ENCODE data around the gene ZNF433. TPM values are rescaled to one million over a fixed set of nuclear protein-coding genes. Genes with fewer than 3 reads are reported as not detected.

Gene ZNF433
- total and polyA plus RNA-seq, 2 experiments from 2014 or later, result 1.5 to 5.0 TPM

- H3K4me3 ChIP-seq, result no peak overlapping the region
- in situ Hi-C loops (cut with MboI), result no loop called here
- H3F3A ChIP-seq (ENCODE audit: insufficient read depth), result peaks cover 10% of the 10 kb centered on the region
- 98 to 99% methylated on average over 3 of the region's 3 CpGs for WGBS, 2 experiments (ENCODE audit: low coverage in 1 of 2, low lambda C conversion rate in 2 of 2, missing lambda C conversion rate in 2 of 2)
- TF ChIP-seq EZH2 (IDR thresholded peaks at IDR 0.05; ENCODE audit: insufficient read depth, poor library complexity, severe bottlenecking), result no peak
- no peak for TF ChIP-seq EZH2phosphoT487 (IDR thresholded peaks at IDR 0.05; ENCODE audit: insufficient read depth, low read depth)
- peaks cover 66% of the 10 kb centered on the region for H3K36me3 ChIP-seq (ENCODE audit: low read depth)
- H3K9ac ChIP-seq, result no peak overlapping the region
- peak; percentile 33 for DNase-seq
- H3K4me2 ChIP-seq (ENCODE audit: unreplicated experiment), result no peak overlapping the region
- H3K27ac ChIP-seq, result no peak overlapping the region
- peaks cover 22% of the 10 kb centered on the region for H3K9me3 ChIP-seq (ENCODE audit: low read depth)
- H3K9me2 ChIP-seq (ENCODE audit: insufficient read depth), result no peaks in the 10 kb centered on the region
- no peak overlapping the region for H2AFZ ChIP-seq
- no peaks in the 10 kb centered on the region for H3K4me1 ChIP-seq (ENCODE audit: insufficient read depth)
- peaks cover 31% of the 10 kb centered on the region for H3K79me2 ChIP-seq (ENCODE audit: insufficient read depth)
- H4K20me1 ChIP-seq (ENCODE audit: insufficient read depth), result no peaks in the 10 kb centered on the region
- H3K27me3 ChIP-seq (replicated peaks; ENCODE audit: insufficient read depth), result no peaks in the 10 kb centered on the region
Observed at GRCh38 chr19:12075538-12076139, 40.2 kb upstream of the ZNF433 start.

- no peaks in the 10 kb centered on the region for H4K20me1 ChIP-seq (ENCODE audit: insufficient read depth)
- H3K4me2 ChIP-seq (ENCODE audit: unreplicated experiment), result peak within 1 kb of the TSS; percentile 88
- peak within 1 kb of the TSS; percentile 89 for H3K27ac ChIP-seq
- peak within 1 kb of the TSS; percentile 73 for H2AFZ ChIP-seq
- peaks cover 53% of the 10 kb centered on the region for H3K79me2 ChIP-seq (ENCODE audit: insufficient read depth)
- in situ Hi-C loops (cut with MboI), result no loop called here
- H3K9me3 ChIP-seq (ENCODE audit: low read depth), result no peaks in the 10 kb centered on the region
- DNase-seq, result peak; percentile 95
- no peaks in the 10 kb centered on the region for H3K4me1 ChIP-seq (ENCODE audit: insufficient read depth)
- H3K9ac ChIP-seq, result peak within 1 kb of the TSS; percentile 97
- peaks cover 10% of the 10 kb centered on the region; the same call in 1 of the 2 replicates for H3K36me3 ChIP-seq (ENCODE audit: low read depth)
- no peaks in the 10 kb centered on the region for H3K9me2 ChIP-seq (ENCODE audit: insufficient read depth)
- WGBS, 2 experiments (ENCODE audit: low coverage in 1 of 2, low lambda C conversion rate in 2 of 2, missing lambda C conversion rate in 2 of 2), result 3 to 4% methylated on average over 53 to 62 of the region's 66 CpGs
- TF ChIP-seq EZH2 (IDR thresholded peaks at IDR 0.05; ENCODE audit: insufficient read depth, poor library complexity, severe bottlenecking), result no peak
- no peak for TF ChIP-seq EZH2phosphoT487 (IDR thresholded peaks at IDR 0.05; ENCODE audit: insufficient read depth, low read depth)
- peak within 1 kb of the TSS; percentile 93 for H3K4me3 ChIP-seq
- H3K27me3 ChIP-seq (replicated peaks; ENCODE audit: insufficient read depth), result no peaks in the 10 kb centered on the region
- no peaks in the 10 kb centered on the region for H3F3A ChIP-seq (ENCODE audit: insufficient read depth)
Observed at GRCh38 chr19:12064590-12065538, 29.4 kb upstream of the ZNF433 start, which contains the start of gene ZNF844. Gene ZNF844, plus strand, starts transcription at chr19:12064731. Its CDS starts 143 bp downstream, at chr19:12064874.

DNA sequence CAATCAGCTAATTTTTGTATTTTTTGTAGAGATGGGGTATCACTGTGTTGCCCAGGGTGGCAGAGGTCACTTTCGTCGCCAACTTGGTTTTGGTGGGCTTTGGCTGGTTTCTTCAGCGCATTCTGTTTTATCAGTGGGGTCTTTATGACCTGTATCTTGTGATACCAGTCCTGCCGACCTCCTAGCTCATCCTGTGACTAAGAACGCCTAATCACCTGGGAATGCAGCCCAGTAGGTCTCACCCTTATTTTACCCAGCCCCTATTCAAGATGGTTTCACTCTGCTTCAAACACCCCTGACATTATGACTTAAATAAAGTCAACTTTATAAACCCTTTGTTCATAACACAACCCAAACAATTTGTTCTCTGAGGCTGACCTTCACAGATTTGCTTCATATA lies 20.3 kb upstream of the ZNF433 start:
- Histone ChIP-seq H4K20me1 (ENCODE audit: insufficient read depth) (no peaks in the 10 kb centered on the region), H3K9ac (no peak overlapping the region), H3K4me1 (ENCODE audit: insufficient read depth) (peaks cover 6% of the 10 kb centered on the region; the same call in 1 of the 2 replicates), H3K9me3 (ENCODE audit: low read depth) (no peaks in the 10 kb centered on the region), H3K36me3 (ENCODE audit: low read depth) (no peaks in the 10 kb centered on the region), H3K9me2 (ENCODE audit: insufficient read depth) (no peaks in the 10 kb centered on the region), H2AFZ (no peak overlapping the region), H3K4me3 (no peak overlapping the region), H3K4me2 (ENCODE audit: unreplicated experiment) (no peak overlapping the region), H3K27ac (no peak overlapping the region), H3K79me2 (ENCODE audit: insufficient read depth) (no peaks in the 10 kb centered on the region), H3F3A (ENCODE audit: insufficient read depth) (no peaks in the 10 kb centered on the region), H3K27me3 (replicated peaks; ENCODE audit: insufficient read depth) (no peaks in the 10 kb centered on the region)
- in situ Hi-C loops (cut with MboI), result no loop called here
- WGBS, 2 experiments (ENCODE audit: low coverage in 1 of 2, low lambda C conversion rate in 2 of 2, missing lambda C conversion rate in 2 of 2), result 58 to 59% methylated on average over 5 of the region's 5 CpGs
- no peak for DNase-seq
- TF ChIP-seq EZH2phosphoT487 (IDR thresholded peaks at IDR 0.05; ENCODE audit: insufficient read depth, low read depth), result no peak
- TF ChIP-seq EZH2 (IDR thresholded peaks at IDR 0.05; ENCODE audit: insufficient read depth, poor library complexity, severe bottlenecking), result no peak

GRCh38 chr19:12052497-12053169 lies 17.2 kb upstream of the ZNF433 start, which contains the start of gene ZNF878:
Gene ZNF878, minus strand, starts transcription at chr19:12052961. Its CDS starts 160 bp downstream, at chr19:12052801.
- Histone ChIP-seq H3K27me3 (replicated peaks; ENCODE audit: insufficient read depth) (no peaks in the 10 kb centered on the region), H3K9me2 (ENCODE audit: insufficient read depth) (no peaks in the 10 kb centered on the region), H3K4me2 (ENCODE audit: unreplicated experiment) (peak within 1 kb of the TSS; percentile 94), H3K9ac (peak within 1 kb of the TSS; percentile 52), H2AFZ (peak within 1 kb of the TSS; percentile 93), H3K4me3 (peak within 1 kb of the TSS; percentile 81), H3F3A (ENCODE audit: insufficient read depth) (no peaks in the 10 kb centered on the region), H3K27ac (no peak within 1 kb of the TSS), H3K36me3 (ENCODE audit: low read depth) (no peaks in the 10 kb centered on the region), H3K9me3 (ENCODE audit: low read depth) (no peaks in the 10 kb centered on the region), H3K79me2 (ENCODE audit: insufficient read depth) (no peaks in the 10 kb centered on the region), H3K4me1 (ENCODE audit: insufficient read depth) (peaks cover 6% of the 10 kb centered on the region; the same call in 1 of the 2 replicates), H4K20me1 (ENCODE audit: insufficient read depth) (no peaks in the 10 kb centered on the region)
- 2 to 3% methylated on average over 42 to 43 of the region's 46 CpGs for WGBS, 2 experiments (ENCODE audit: low coverage in 1 of 2, low lambda C conversion rate in 2 of 2, missing lambda C conversion rate in 2 of 2)
- DNase-seq, result peak; percentile 90
- in situ Hi-C loops (cut with MboI), result no loop called here
- TF ChIP-seq EZH2phosphoT487 (IDR thresholded peaks at IDR 0.05; ENCODE audit: insufficient read depth, low read depth), result no peak
- no peak for TF ChIP-seq EZH2 (IDR thresholded peaks at IDR 0.05; ENCODE audit: insufficient read depth, poor library complexity, severe bottlenecking)
